Liver (tissue), 2 donors: ENCODE data around the gene CELF2.

Experiments
- CTCF ChIP-seq: fragments of 150-350 bp; IDR thresholded peaks from 2 replicates; pipeline ENCODE4 v1.5.1; 2017; ENCODE audit warnings: improper control_type of control experiment, low read depth, low read length; ENCODE audit not compliant: missing input control
- FOXA1 ChIP-seq: IDR thresholded peaks from 2 replicates; pipeline ENCODE4 v1.6.1; 2016; ENCODE audit warnings: antibody characterized with exemption
- MAX ChIP-seq: IDR thresholded peaks from 2 replicates; pipeline ENCODE4 v1.6.1; 2016; ENCODE audit warnings: antibody characterized with exemption
- donor health status: healthy.

- TF ChIP-seq MAX (no peak), CTCF (no peak), FOXA1 (no peak)
Measured at GRCh38 chr10:11066520-11066919, 48.8 kb downstream of the CELF2 start.
